GM23338 (cell line): ENCODE data around the gene PTPN20. TPM values are rescaled to one million over a fixed set of nuclear protein-coding genes. Genes with fewer than 3 reads are reported as not detected.

Source experiments
- ATAC-seq: fragments of 200-7000 bp; cut with Tn5 transposase; 3 replicates; pipeline ENCODE4 v1.9.1; 2020
- DNase-seq: peaks from one replicate; pipeline ENCODE4 v3.0.0-alpha.2; 2015; ENCODE audit warnings: low spot score
- H2AFZ ChIP-seq: fragments of 200-600 bp; sonication (generic); 2 replicates; pipeline ENCODE4 v1.8.0; 2016; ENCODE audit warnings: antibody characterized with exemption, mild to moderate bottlenecking, moderate library complexity
- H3F3A ChIP-seq: fragments of 200-600 bp; sonication (generic); replicated peaks from 2 replicates; pipeline ENCODE4 v1.8.0; 2017; ENCODE audit warnings: antibody characterized with exemption, mixed run types, low read depth
- H3K27ac ChIP-seq: fragments of 200-600 bp; sonication (generic); 2 replicates; pipeline ENCODE4 v1.6.1; 2016; ENCODE audit warnings: low read depth
- H3K27me3 ChIP-seq: fragments of 200-600 bp; sonication (generic); 2 replicates; pipeline ENCODE4 v1.8.0; 2016; ENCODE audit warnings: mild to moderate bottlenecking, mixed run types, moderate library complexity; ENCODE audit not compliant: insufficient read depth
- H3K36me3 ChIP-seq: fragments of 200-600 bp; sonication (generic); 2 replicates; pipeline ENCODE4 v1.8.0; 2016; ENCODE audit warnings: mild to moderate bottlenecking; ENCODE audit not compliant: insufficient read depth
- H3K4me1 ChIP-seq: fragments of 200-600 bp; sonication (generic); 2 replicates; pipeline ENCODE4 v1.8.0; 2016; ENCODE audit warnings: mild to moderate bottlenecking, moderate library complexity; ENCODE audit not compliant: insufficient read depth
- H3K4me2 ChIP-seq: fragments of 200-600 bp; sonication (generic); 2 replicates; pipeline ENCODE4 v1.7.1; 2017; ENCODE audit warnings: mixed run types
- H3K4me3 ChIP-seq: fragments of 200-600 bp; sonication (generic); 2 replicates; pipeline ENCODE4 v1.6.1; 2016; ENCODE audit warnings: mixed run types
- H3K79me2 ChIP-seq: fragments of 200-600 bp; sonication (generic); replicated peaks from 2 replicates; pipeline ENCODE4 v1.8.0; 2017; ENCODE audit warnings: mild to moderate bottlenecking; ENCODE audit not compliant: insufficient read depth
- H3K9me2 ChIP-seq: fragments of 200-600 bp; sonication (generic); 2 replicates; pipeline ENCODE4 v1.8.0; 2017; ENCODE audit not compliant: insufficient read depth
- H4K20me1 ChIP-seq: fragments of 200-600 bp; sonication (generic); replicated peaks from 2 replicates; pipeline ENCODE4 v1.8.0; 2017; ENCODE audit warnings: mild to moderate bottlenecking; ENCODE audit not compliant: insufficient read depth
- H3K27ac Mint-ChIP-seq: 2 replicates; pipeline ENCODE4 v1.8.0; 2020; ENCODE audit warnings: inconsistent platforms, mild to moderate bottlenecking, moderate library complexity, mixed read lengths
- H3K27me3 Mint-ChIP-seq: 3 replicates; pipeline ENCODE4 v1.8.0; 2022; ENCODE audit warnings: low read depth, mild to moderate bottlenecking, moderate library complexity, mixed read lengths, inconsistent platforms; ENCODE audit not compliant: insufficient read depth, poor library complexity
- H3K36me3 Mint-ChIP-seq: 3 replicates; pipeline ENCODE4 v1.8.0; 2021; ENCODE audit warnings: low read depth, mild to moderate bottlenecking, inconsistent platforms, moderate library complexity, mixed read lengths
- H3K4me1 Mint-ChIP-seq: 3 replicates; pipeline ENCODE4 v1.8.0; 2020; ENCODE audit warnings: mild to moderate bottlenecking, inconsistent platforms, mixed read lengths
- H3K4me3 Mint-ChIP-seq: 3 replicates; pipeline ENCODE4 v1.8.0; 2021; ENCODE audit warnings: moderate library complexity, mild to moderate bottlenecking, inconsistent platforms, mixed read lengths
- H3K9me3 Mint-ChIP-seq: 3 replicates; pipeline ENCODE4 v1.8.0; 2020; ENCODE audit warnings: moderate library complexity, mild to moderate bottlenecking, inconsistent platforms, mixed read lengths
- CREB1 ChIP-seq: fragments of 250-450 bp; sonication (Bioruptor Pico); IDR thresholded peaks from 2 replicates; pipeline ENCODE4 v1.5.0; 2020; ENCODE audit warnings: low read depth, mild to moderate bottlenecking, moderate library complexity
- CTCF ChIP-seq, 2 experiments: fragments of 200-600 bp in 1 of 2; sonication (generic) in 1 of 2; conservative IDR thresholded peaks; 2 replicates each; pipeline versions ENCODE4 v1.5.1 to v1.6.1; 2016 to 2017; ENCODE audit warnings: antibody characterized with exemption in 2 of 2, low read depth in 2 of 2, mild to moderate bottlenecking in 2 of 2, moderate library complexity in 1 of 2
- ETS1 ChIP-seq: IDR thresholded peaks from 2 replicates; pipeline ENCODE4 v1.6.1; 2016; ENCODE audit warnings: antibody characterized with exemption
- EZH2 ChIP-seq: fragments of 200-600 bp; sonication (generic); IDR thresholded peaks from one replicate; pipeline ENCODE4 v1.8.0; 2017; ENCODE audit warnings: antibody characterized with exemption, mild to moderate bottlenecking, low read depth; ENCODE audit not compliant: unreplicated experiment
- EZH2phosphoT487 ChIP-seq: fragments of 200-600 bp; sonication (generic); IDR thresholded peaks from one replicate; pipeline ENCODE4 v1.8.1; 2018; ENCODE audit warnings: antibody characterized with exemption; ENCODE audit not compliant: unreplicated experiment
- JUNB ChIP-seq: IDR thresholded peaks from one replicate; pipeline ENCODE4 v1.6.1; 2016; ENCODE audit warnings: antibody characterized with exemption; ENCODE audit not compliant: unreplicated experiment
- NANOG ChIP-seq: IDR thresholded peaks from 2 replicates; pipeline ENCODE4 v1.6.1; 2016; ENCODE audit warnings: antibody characterized with exemption, borderline replicate concordance
- POLR2AphosphoS5 ChIP-seq: IDR thresholded peaks from 2 replicates; pipeline ENCODE4 v1.6.1; 2016; ENCODE audit warnings: antibody characterized with exemption, low read depth
- REST ChIP-seq: IDR thresholded peaks from one replicate; pipeline ENCODE4 v1.6.1; 2018; ENCODE audit warnings: antibody characterized with exemption; ENCODE audit not compliant: unreplicated experiment
- STAT1 ChIP-seq: IDR thresholded peaks from one replicate; pipeline ENCODE4 v1.6.1; 2016; ENCODE audit warnings: antibody characterized with exemption; ENCODE audit not compliant: unreplicated experiment
- ZNF114 ChIP-seq: fragments of 250-450 bp; sonication (Bioruptor Pico); IDR thresholded peaks from 2 replicates; pipeline ENCODE4 v1.5.0; 2020; ENCODE audit warnings: mild to moderate bottlenecking, moderate library complexity
- ZNF331 ChIP-seq: fragments of 250-450 bp; sonication (Bioruptor Pico); IDR thresholded peaks from 2 replicates; pipeline ENCODE4 v1.5.0; 2020; ENCODE audit warnings: low read depth, mild to moderate bottlenecking, moderate library complexity
- ZNF462 ChIP-seq: fragments of 250-450 bp; sonication (Bioruptor Pico); IDR thresholded peaks from 2 replicates; pipeline ENCODE4 v1.5.0; 2020; ENCODE audit warnings: mild to moderate bottlenecking, moderate library complexity
- polyA plus RNA-seq: library from polyadenylated mRNA; unstranded; fragments of >200 nt; fragmentation: Nextera tagmentation; extraction: Ambion mirVana; gene quantifications from 2 replicates; pipeline ENCODE4 v1.2.1, GENCODE V29; 2016
- total RNA-seq: library from RNA; depleted of rRNA; stranded (reverse); fragments of >200 nt; shearing (Covaris generic); gene quantifications from 2 replicates; pipeline ENCODE4 v1.2.3, GENCODE V29; 2014

The PTPN20 gene
- total and polyA plus RNA-seq, 2 experiments from 2014 or later: 0.13 TPM; not detected in 1

- no peaks in the 10 kb centered on the region for H3K36me3 Mint-ChIP-seq
- no peak overlapping the region for H2AFZ ChIP-seq
- DNase-seq (no peak), ATAC-seq (no peak)
- H3K36me3 ChIP-seq: no peaks in the 10 kb centered on the region
- no peak overlapping the region for H3K27ac Mint-ChIP-seq
- H3K27ac ChIP-seq: no peak overlapping the region
- H3K4me3 ChIP-seq: no peak overlapping the region
- H3K27me3 Mint-ChIP-seq: peaks cover 9% of the 10 kb centered on the region
- no peaks in the 10 kb centered on the region for H3F3A ChIP-seq
- no peak overlapping the region for H3K4me3 Mint-ChIP-seq
- H3K4me1 Mint-ChIP-seq: peaks cover 4% of the 10 kb centered on the region
- no peaks in the 10 kb centered on the region for H4K20me1 ChIP-seq
- TF ChIP-seq EZH2 (no peak), STAT1 (no peak), NANOG (no peak), REST (no peak), ETS1 (no peak), ZNF462 (no peak), CREB1 (CRISPR knock-in tag) (no peak), ZNF331 (CRISPR knock-in tag) (no peak), POLR2AphosphoS5 (no peak), EZH2phosphoT487 (no peak), CTCF (conservative IDR thresholded peaks at IDR 0.05; ENCODE audit: low read depth in 2 of 2) (no peak), ZNF114 (CRISPR knock-in tag) (no peak), JUNB (no peak)
- H3K79me2 ChIP-seq: no peaks in the 10 kb centered on the region
- no peaks in the 10 kb centered on the region for H3K9me3 Mint-ChIP-seq
- H3K27me3 ChIP-seq: no peaks in the 10 kb centered on the region
- no peaks in the 10 kb centered on the region for H3K9me2 ChIP-seq
- no peaks in the 10 kb centered on the region for H3K4me1 ChIP-seq
- H3K4me2 ChIP-seq: no peak overlapping the region
Observed at GRCh38 chr10:47046321-47047126, 135.3 kb downstream of the PTPN20 start.
